ENCODE results near the gene NCKIPSD. TPM values are rescaled to one million over a fixed set of nuclear protein-coding genes. Genes with fewer than 3 reads are reported as not detected.

Gene NCKIPSD
- total RNA-seq, 4 donors from 2014 or later = 21.6 to 32.2 (median 31.7) TPM

DNA sequence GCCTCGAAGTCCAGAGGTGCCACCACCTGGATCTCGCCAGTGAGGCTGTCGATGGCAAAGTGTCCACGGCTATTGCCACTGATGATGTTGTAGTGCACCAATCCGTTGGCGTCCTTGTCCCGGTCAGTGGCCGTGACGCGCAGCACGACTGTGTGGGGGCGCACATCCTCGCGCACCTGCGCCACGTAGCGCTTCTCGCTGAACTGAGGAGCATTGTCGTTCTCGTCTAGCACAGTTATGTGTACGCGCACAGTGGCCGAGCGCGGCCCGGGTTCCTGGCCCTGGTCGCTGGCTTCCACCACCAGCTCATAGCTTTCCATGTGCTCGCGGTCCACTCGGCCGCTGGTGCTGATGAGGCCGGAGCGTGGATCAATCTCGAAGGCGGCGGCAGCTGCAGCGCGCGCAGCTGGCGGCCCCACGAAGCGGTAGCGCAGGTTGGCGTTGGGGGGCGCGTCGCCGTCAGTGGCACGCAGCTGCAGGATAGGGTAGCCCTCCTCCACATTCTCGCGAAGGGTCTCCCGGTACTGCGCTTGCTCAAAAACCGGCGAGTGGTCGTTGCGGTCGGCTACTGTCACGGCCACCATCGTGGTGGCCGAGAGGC lies 24.8 kb downstream of the NCKIPSD start:
- DNase-seq = no peak
- 88 to 91% methylated on average over 8 to 20 of the region's 61 CpGs for WGBS, 2 donors
- no peaks in the 10 kb centered on the region for H3K27me3 ChIP-seq
- H3K36me3 ChIP-seq = no peaks in the 10 kb centered on the region
- peaks cover 17 to 36% of the 10 kb centered on the region in 2 donors for H3K4me1 ChIP-seq
- intact Hi-C loops (cut with DNase I) = no loop called here
- H3K27ac ChIP-seq = no peak overlapping the region
- TF ChIP-seq POLR2A (IDR thresholded peaks at IDR 0.05) = no peak
- TF ChIP-seq, protein P1, sequence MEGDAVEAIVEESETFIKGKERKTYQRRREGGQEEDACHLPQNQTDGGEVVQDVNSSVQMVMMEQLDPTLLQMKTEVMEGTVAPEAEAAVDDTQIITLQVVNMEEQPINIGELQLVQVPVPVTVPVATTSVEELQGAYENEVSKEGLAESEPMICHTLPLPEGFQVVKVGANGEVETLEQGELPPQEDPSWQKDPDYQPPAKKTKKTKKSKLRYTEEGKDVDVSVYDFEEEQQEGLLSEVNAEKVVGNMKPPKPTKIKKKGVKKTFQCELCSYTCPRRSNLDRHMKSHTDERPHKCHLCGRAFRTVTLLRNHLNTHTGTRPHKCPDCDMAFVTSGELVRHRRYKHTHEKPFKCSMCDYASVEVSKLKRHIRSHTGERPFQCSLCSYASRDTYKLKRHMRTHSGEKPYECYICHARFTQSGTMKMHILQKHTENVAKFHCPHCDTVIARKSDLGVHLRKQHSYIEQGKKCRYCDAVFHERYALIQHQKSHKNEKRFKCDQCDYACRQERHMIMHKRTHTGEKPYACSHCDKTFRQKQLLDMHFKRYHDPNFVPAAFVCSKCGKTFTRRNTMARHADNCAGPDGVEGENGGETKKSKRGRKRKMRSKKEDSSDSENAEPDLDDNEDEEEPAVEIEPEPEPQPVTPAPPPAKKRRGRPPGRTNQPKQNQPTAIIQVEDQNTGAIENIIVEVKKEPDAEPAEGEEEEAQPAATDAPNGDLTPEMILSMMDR (IDR thresholded peaks at IDR 0.05) = no peak
- no peaks in the 10 kb centered on the region for H3K9me3 ChIP-seq
- H3K4me3 ChIP-seq (replicated peaks in 1 of 3) = peak overlapping the region in 1 of 3 donors; percentile 2

DNA sequence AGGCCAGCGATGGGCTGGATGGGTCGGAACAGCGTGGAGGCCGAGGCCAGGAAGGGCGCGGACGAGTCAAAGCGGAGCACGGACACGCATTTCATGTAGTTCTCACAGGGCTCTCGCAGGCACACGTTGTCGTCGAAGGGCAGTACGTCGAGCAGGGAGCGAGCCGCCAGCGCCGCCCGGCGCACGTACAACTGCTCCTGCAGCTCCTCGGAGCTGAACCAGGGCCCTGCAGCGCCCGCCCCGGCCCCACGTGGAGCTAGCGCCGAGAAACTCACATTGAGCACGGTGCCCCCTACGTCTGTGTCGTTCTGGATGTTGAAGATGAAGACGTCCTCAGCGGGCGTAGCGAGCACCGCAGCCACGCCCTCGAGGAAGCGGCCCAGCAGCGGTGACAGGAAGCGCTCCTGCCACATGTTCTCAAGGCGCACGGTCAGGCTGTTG lies 28.9 kb downstream of the NCKIPSD start:
- Histone ChIP-seq H3K9me3 (no peaks in the 10 kb centered on the region), H3K27me3 (no peaks in the 10 kb centered on the region), H3K36me3 (no peaks in the 10 kb centered on the region), H3K27ac (peak overlapping the region in 1 of 3 donors; percentile 74), H3K4me1 (peaks cover 13 to 23% of the 10 kb centered on the region in 2 donors), H3K4me3 (replicated peaks in 1 of 3) (peak overlapping the region in 1 of 3 donors; percentile 44)
- no peak for TF ChIP-seq POLR2A (IDR thresholded peaks at IDR 0.05)
- TF ChIP-seq, protein P1 (IDR thresholded peaks at IDR 0.05) = no peak
- intact Hi-C loops (cut with DNase I) = no loop called here
- DNase-seq = peak in 1 of 2 donors; percentile 7
- 34 to 65% methylated on average over 15 to 35 of the region's 45 CpGs for WGBS, 2 donors

DNA sequence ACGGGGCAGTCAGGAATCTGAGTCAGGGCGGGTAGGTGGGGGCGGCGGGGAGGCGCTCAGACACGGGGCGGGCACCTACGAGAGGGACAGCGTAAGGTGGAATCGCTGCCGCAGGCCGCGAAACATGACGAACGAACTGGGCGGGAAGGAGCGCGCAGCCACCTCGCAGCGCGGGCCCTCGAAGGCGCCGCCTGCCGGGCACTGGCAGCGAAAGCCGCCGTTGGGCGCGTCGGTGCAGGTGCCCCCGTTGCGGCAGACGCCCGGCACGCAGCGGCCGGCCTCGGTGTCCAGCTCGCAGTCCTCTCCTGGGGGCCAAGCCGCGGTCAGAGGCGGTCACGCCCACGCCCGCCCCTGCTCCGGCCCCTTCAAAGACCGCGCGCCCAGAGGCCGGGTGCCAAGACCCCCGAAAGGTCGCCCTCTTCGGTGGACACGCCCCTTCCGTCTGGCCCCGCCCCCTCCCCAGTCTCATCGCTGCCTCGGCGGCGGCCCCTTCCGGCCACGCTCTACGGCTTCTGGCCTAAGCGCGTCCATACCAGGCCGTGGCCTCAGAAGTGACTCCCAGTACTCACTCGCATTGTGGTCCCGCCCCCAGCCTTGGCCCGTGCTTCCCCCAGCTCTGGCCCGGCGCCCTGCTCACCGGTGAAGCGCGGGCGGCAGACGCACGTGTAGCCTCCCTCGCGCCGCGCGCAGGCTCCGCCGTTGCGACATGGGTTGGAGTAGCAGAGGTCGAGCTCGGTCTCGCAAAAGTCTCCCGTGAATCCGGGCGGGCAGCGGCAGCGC lies 29.5 kb downstream of the NCKIPSD start:
- no peaks in the 10 kb centered on the region for H3K36me3 ChIP-seq
- peak overlapping the region; percentile 2 to 74 (median 61) for H3K27ac ChIP-seq
- intact Hi-C loops (cut with DNase I) = no loop called here
- H3K4me3 ChIP-seq (replicated peaks in 1 of 3) = peak overlapping the region; percentile 28 to 44 (median 33)
- TF ChIP-seq POLR2A (IDR thresholded peaks at IDR 0.05) = peak in 1 of 2 donors; percentile 48
- TF ChIP-seq, protein P1 (IDR thresholded peaks at IDR 0.05) = peak; percentile 12 to 85 (median 68)
- DNase-seq = peak; percentile 95 to 96
- H3K9me3 ChIP-seq = no peaks in the 10 kb centered on the region
- WGBS, 2 donors = 8 to 27% methylated on average over 8 to 13 of the region's 94 CpGs
- no peaks in the 10 kb centered on the region for H3K27me3 ChIP-seq
- H3K4me1 ChIP-seq = peaks cover 10 to 20% of the 10 kb centered on the region in 2 donors

DNA sequence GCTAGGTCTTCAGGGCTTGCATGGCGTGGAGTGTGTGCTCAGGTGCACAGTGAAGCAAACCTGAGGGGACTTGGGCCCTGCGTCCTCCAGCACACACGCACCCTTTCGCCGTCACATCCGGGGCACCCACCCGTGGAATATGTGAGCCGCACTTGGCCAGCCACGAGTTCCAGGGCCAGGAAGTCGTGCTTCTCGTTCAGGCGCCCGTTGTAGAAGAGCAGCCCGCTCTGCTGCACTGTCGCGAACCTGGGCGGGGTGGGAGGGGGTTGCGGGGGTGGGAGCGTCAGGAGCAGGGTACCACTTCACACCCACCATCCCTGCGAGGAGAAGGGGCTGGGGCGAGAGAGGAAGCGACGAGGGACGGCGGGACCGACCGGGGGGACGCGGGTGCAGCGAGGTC lies 30.1 kb downstream of the NCKIPSD start:
- no peaks in the 10 kb centered on the region for H3K36me3 ChIP-seq
- intact Hi-C loops (cut with DNase I) = no loop called here
- TF ChIP-seq POLR2A (IDR thresholded peaks at IDR 0.05) = no peak
- TF ChIP-seq, protein P1 (IDR thresholded peaks at IDR 0.05) = no peak
- DNase-seq = peak; percentile 69 to 71
- H3K27ac ChIP-seq = peak overlapping the region; percentile 2 to 74 (median 61)
- 7 to 12% methylated on average over 17 to 25 of the region's 30 CpGs for WGBS, 2 donors
- H3K9me3 ChIP-seq = no peaks in the 10 kb centered on the region
- peak overlapping the region in 1 of 3 donors; percentile 44 for H3K4me3 ChIP-seq (replicated peaks in 1 of 3)
- H3K4me1 ChIP-seq = peaks cover 9 to 17% of the 10 kb centered on the region in 2 donors
- no peaks in the 10 kb centered on the region for H3K27me3 ChIP-seq

DNA sequence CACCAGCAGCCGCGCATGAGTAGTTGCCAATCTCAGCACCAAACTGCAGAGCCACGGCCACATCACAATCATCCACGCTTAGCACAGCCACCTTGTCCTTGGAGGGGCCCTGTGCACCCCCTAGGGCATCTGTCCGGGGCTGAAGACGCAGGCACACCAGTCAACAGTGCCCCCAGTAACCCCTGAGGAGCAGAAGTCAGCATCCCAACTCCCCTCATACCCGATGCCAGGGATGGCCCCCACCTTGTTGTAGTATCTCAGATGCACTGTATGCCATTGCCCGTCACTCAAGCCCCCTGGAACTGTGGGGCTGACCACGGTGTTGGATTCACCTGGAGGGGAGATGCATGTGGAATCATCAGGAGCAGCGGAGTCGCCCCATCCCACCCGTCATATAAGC lies 30.7 kb downstream of the NCKIPSD start:
- no peak overlapping the region for H3K4me3 ChIP-seq (replicated peaks in 1 of 3)
- no peaks in the 10 kb centered on the region for H3K36me3 ChIP-seq
- peaks cover 9 to 17% of the 10 kb centered on the region in 2 donors for H3K4me1 ChIP-seq
- H3K27me3 ChIP-seq = no peaks in the 10 kb centered on the region
- TF ChIP-seq, protein P1 (IDR thresholded peaks at IDR 0.05) = no peak
- no peak for TF ChIP-seq POLR2A (IDR thresholded peaks at IDR 0.05)
- no peaks in the 10 kb centered on the region for H3K9me3 ChIP-seq
- no peak for DNase-seq
- peak overlapping the region in 1 of 3 donors; percentile 74 for H3K27ac ChIP-seq
- intact Hi-C loops (cut with DNase I) = no loop called here
- WGBS, 2 donors = 91 to 92% methylated on average over 9 to 12 of the region's 12 CpGs

Data from thyroid gland (tissue), 4 donors.